H9 (cell line): ENCODE data around the gene LSM7. TPM values are rescaled to one million over a fixed set of nuclear protein-coding genes. Genes with fewer than 3 reads are reported as not detected.

Experiments
- DNase-seq: peaks from one replicate; pipeline ENCODE4 v3.0.0-alpha.2; 2017
- H2AFZ ChIP-seq: one replicate; pipeline ENCODE4 v1.6.1; 2013; ENCODE audit warnings: mild to moderate bottlenecking, low read length, control low read depth, moderate library complexity
- H2AK5ac ChIP-seq: 2 replicates; pipeline ENCODE4 v1.6.1; 2013; ENCODE audit warnings: low read length, control low read depth, mixed read lengths; ENCODE audit not compliant: insufficient read length
- H2BK120ac ChIP-seq: one replicate; pipeline ENCODE4 v1.6.1; 2013; ENCODE audit warnings: low read depth, mild to moderate bottlenecking, low read length, control low read depth, inconsistent platforms; ENCODE audit not compliant: poor library complexity, severe bottlenecking
- H2BK12ac ChIP-seq: 2 replicates; pipeline ENCODE4 v1.6.1; 2013; ENCODE audit warnings: low read length, control low read depth, mixed read lengths, low read depth; ENCODE audit not compliant: insufficient read length
- H2BK15ac ChIP-seq: 2 replicates; pipeline ENCODE4 v1.6.1; 2013; ENCODE audit warnings: low read depth, low read length, control low read depth
- H2BK20ac ChIP-seq: one replicate; pipeline ENCODE4 v1.6.1; 2013; ENCODE audit warnings: low read depth, mild to moderate bottlenecking, low read length, control low read depth, inconsistent platforms; ENCODE audit not compliant: poor library complexity, severe bottlenecking
- H2BK5ac ChIP-seq: 2 replicates; pipeline ENCODE4 v1.6.1; 2013; ENCODE audit warnings: low read length, control low read depth, mixed read lengths; ENCODE audit not compliant: insufficient read length
- H3K14ac ChIP-seq: 2 replicates; pipeline ENCODE4 v1.6.1; 2013; ENCODE audit warnings: low read length, control low read depth; ENCODE audit not compliant: insufficient read depth
- H3K18ac ChIP-seq: 2 replicates; pipeline ENCODE4 v1.6.1; 2013; ENCODE audit warnings: low read depth, mild to moderate bottlenecking, mixed read lengths, low read length, control low read depth; ENCODE audit not compliant: insufficient read length
- H3K23ac ChIP-seq: 2 replicates; pipeline ENCODE4 v1.6.1; 2013; ENCODE audit warnings: low read length, control low read depth, mixed read lengths, low read depth; ENCODE audit not compliant: insufficient read length
- H3K23me2 ChIP-seq: 2 replicates; pipeline ENCODE4 v1.6.1; 2013; ENCODE audit warnings: low read depth, mild to moderate bottlenecking, mixed read lengths, low read length, control low read depth; ENCODE audit not compliant: insufficient read length, poor library complexity, severe bottlenecking
- H3K27ac ChIP-seq: 2 replicates; pipeline ENCODE4 v1.5.1; 2013; ENCODE audit warnings: low read length, control low read depth, mixed read lengths, low read depth; ENCODE audit not compliant: insufficient read length
- H3K27me3 ChIP-seq: 2 replicates; pipeline ENCODE4 v1.6.1; 2013; ENCODE audit warnings: low read length, control low read depth, inconsistent platforms; ENCODE audit not compliant: insufficient read depth
- H3K4ac ChIP-seq: 2 replicates; pipeline ENCODE4 v1.6.1; 2013; ENCODE audit warnings: low read depth, mild to moderate bottlenecking, control low read depth, inconsistent platforms, low read length, moderate library complexity
- H3K4me1 ChIP-seq: 2 replicates; pipeline ENCODE4 v1.6.1; 2013; ENCODE audit warnings: low read length, control low read depth, inconsistent platforms; ENCODE audit not compliant: insufficient read depth
- H3K4me2 ChIP-seq: 2 replicates; pipeline ENCODE4 v1.6.1; 2013; ENCODE audit warnings: low read length, control low read depth, mixed read lengths; ENCODE audit not compliant: insufficient read length, insufficient read depth
- H3K56ac ChIP-seq: 2 replicates; pipeline ENCODE4 v1.6.1; 2013; ENCODE audit warnings: low read depth, mild to moderate bottlenecking, mixed read lengths, low read length, control low read depth; ENCODE audit not compliant: insufficient read length
- H3K79me1 ChIP-seq: 2 replicates; pipeline ENCODE4 v1.6.1; 2013; ENCODE audit warnings: low read depth, mild to moderate bottlenecking, moderate library complexity, low read length, control low read depth, inconsistent platforms; ENCODE audit not compliant: insufficient read depth, poor library complexity, severe bottlenecking
- H3K79me2 ChIP-seq: 2 replicates; pipeline ENCODE4 v1.6.1; 2013; ENCODE audit warnings: low read length, control low read depth, inconsistent platforms; ENCODE audit not compliant: insufficient read depth
- H3K9ac ChIP-seq: 2 replicates; pipeline ENCODE4 v1.6.1; 2013; ENCODE audit warnings: low read length, control low read depth, mixed read lengths; ENCODE audit not compliant: insufficient read length; ENCODE audit errors: extremely low read depth
- H3K9me3 ChIP-seq: one replicate; pipeline ENCODE4 v1.6.1; 2013; ENCODE audit warnings: low read depth, low read length, inconsistent platforms; ENCODE audit not compliant: control insufficient read depth
- H3T11ph ChIP-seq: one replicate; pipeline ENCODE4 v1.6.1; 2013; ENCODE audit warnings: mild to moderate bottlenecking, low read length, control low read depth, inconsistent platforms
- H4K20me1 ChIP-seq: one replicate; pipeline ENCODE4 v1.6.1; 2013; ENCODE audit not compliant: control insufficient read depth, insufficient read length, insufficient read depth
- H4K5ac ChIP-seq: 2 replicates; pipeline ENCODE4 v1.6.1; 2013; ENCODE audit warnings: low read depth, mild to moderate bottlenecking, mixed read lengths, low read length, control low read depth; ENCODE audit not compliant: insufficient read length
- H4K8ac ChIP-seq: replicated peaks from 2 replicates; pipeline ENCODE4 v1.6.1; 2013; ENCODE audit warnings: low read length, control low read depth, mixed read lengths, low read depth; ENCODE audit not compliant: insufficient read length
- H4K91ac ChIP-seq: 2 replicates; pipeline ENCODE4 v1.6.1; 2013; ENCODE audit warnings: low read depth, mild to moderate bottlenecking, moderate library complexity, mixed read lengths, low read length, control low read depth; ENCODE audit not compliant: insufficient read length
- H3K27ac Mint-ChIP-seq, 3 experiments: 2 replicates in 2 of 3; 3 replicates in 1 of 3; pipeline ENCODE4 v1.8.0; 2020 to 2021; ENCODE audit warnings: mixed read lengths in 3 of 3, mild to moderate bottlenecking in 1 of 3, moderate library complexity in 1 of 3
- H3K27me3 Mint-ChIP-seq: 2 replicates; pipeline ENCODE4 v1.8.0; 2021; ENCODE audit warnings: low read depth, mild to moderate bottlenecking, moderate library complexity, mixed read lengths
- H3K36me3 Mint-ChIP-seq, 3 experiments: 2 replicates in 2 of 3; 3 replicates in 1 of 3; pipeline ENCODE4 v1.8.0; 2020 to 2021; ENCODE audit warnings: low read depth in 3 of 3, mixed read lengths in 3 of 3; ENCODE audit not compliant: insufficient read depth in 1 of 3
- H3K4me1 Mint-ChIP-seq, 2 experiments: 2 replicates each; pipeline ENCODE4 v1.8.0; 2020; ENCODE audit warnings: mixed read lengths in 2 of 2
- H3K4me3 Mint-ChIP-seq, 2 experiments: 2 replicates in 1 of 2; 3 replicates in 1 of 2; pipeline ENCODE4 v1.8.0; 2020 to 2021; ENCODE audit warnings: mild to moderate bottlenecking in 2 of 2, mixed read lengths in 2 of 2, moderate library complexity in 1 of 2
- H3K9me3 Mint-ChIP-seq, 2 experiments: 2 replicates in 1 of 2; 3 replicates in 1 of 2; pipeline ENCODE4 v1.8.0; 2020; ENCODE audit warnings: mild to moderate bottlenecking in 2 of 2, mixed read lengths in 2 of 2, moderate library complexity in 1 of 2
- CTCF ChIP-seq: fragments of 200-600 bp; sonication (generic); conservative IDR thresholded peaks from 3 replicates; pipeline ENCODE4 v1.8.0; 2021; ENCODE audit warnings: antibody characterized with exemption, mild to moderate bottlenecking
- WGBS: extraction: QIAGEN DNeasy Blood & Tissue Kit; methylation state at CpG from one replicate; pipeline ENCODE4 v1.1.7; 2013; ENCODE audit warnings: missing lambda C conversion rate, low lambda C conversion rate, mixed read lengths; ENCODE audit not compliant: insufficient read length; ENCODE audit errors: extremely low coverage; 5-methylcytosine and 5-hydroxymethylcytosine counted together
- total RNA-seq: library from RNA; stranded (reverse); gene quantifications from 2 replicates; pipeline ENCODE4 v1.2.1, GENCODE V29; 2021

Gene LSM7
- total RNA-seq, 1 experiment from 2014 or later, result 187 TPM

- Histone ChIP-seq H3K23ac (no peak overlapping the region), H2BK15ac (no peak overlapping the region), H3K14ac (no peak overlapping the region), H3K4me1 (peaks cover 5% of the 10 kb centered on the region; the same call in 1 of the 2 replicates), H2BK20ac (no peak overlapping the region), H3K27me3 (no peaks in the 10 kb centered on the region), H3K18ac (no peak overlapping the region), H3K9ac (no peak overlapping the region), H3K27ac (no peak overlapping the region), H4K5ac (no peak overlapping the region), H2BK120ac (no peak overlapping the region), H2BK5ac (no peak overlapping the region), H3K9me3 (no peaks in the 10 kb centered on the region), H3K4me2 (no peak overlapping the region), H4K20me1 (peaks cover 5% of the 10 kb centered on the region), H3T11ph (no peak overlapping the region), H3K79me1 (no peaks in the 10 kb centered on the region), H2AK5ac (no peak overlapping the region), H3K79me2 (peaks cover 5% of the 10 kb centered on the region; the same call in 1 of the 2 replicates), H4K91ac (no peak overlapping the region), H3K23me2 (peaks cover 9% of the 10 kb centered on the region), H3K4ac (no peak overlapping the region), H3K56ac (no peak overlapping the region), H2AFZ (no peak overlapping the region), H4K8ac (no peak overlapping the region), H2BK12ac (no peak overlapping the region)
- TF ChIP-seq CTCF, result no peak
- peaks cover 7 to 41% (median 37%) of the 10 kb centered on the region in 3 experiments for H3K36me3 Mint-ChIP-seq
- peaks cover 35 to 41% of the 10 kb centered on the region in 2 experiments for H3K4me1 Mint-ChIP-seq
- H3K27ac Mint-ChIP-seq, result peak overlapping the region in 2 of 3 experiments; percentile 95; a peak in 5 of 7 replicates
- peaks cover 1% of the 10 kb centered on the region; the same call in 1 of the 2 replicates for H3K27me3 Mint-ChIP-seq
- no CpG with 5 or more reads among the region's 16 CpGs for WGBS
- H3K9me3 Mint-ChIP-seq, result no peaks in the 10 kb centered on the region
- H3K4me3 Mint-ChIP-seq, result peak overlapping the region; percentile 98 to 99
- DNase-seq, result no peak
These were observed 1.6 kb downstream of the LSM7 start for GRCh38 chr19:2326699-2327360.
